ENCODE results near the gene FRMD1.

FRMD1 gene

GRCh38 chr6:168052291-168052891 is 26.6 kb downstream of the FRMD1 start:
- no peaks in the 10 kb centered on the region for H3K27me3 ChIP-seq (ENCODE audit: insufficient read depth, poor library complexity, severe bottlenecking)
- DNase-seq (ENCODE audit: low read depth in 1 of 2, low spot score in 1 of 2), result no peak
- H3K4me3 ChIP-seq (replicated peaks; ENCODE audit: insufficient read depth, low read length), result no peak overlapping the region
- TF ChIP-seq SPI1 (IDR thresholded peaks at IDR 0.05; ENCODE audit: borderline replicate concordance, low read depth) (no peak), POLR2AphosphoS5 (IDR thresholded peaks at IDR 0.05; ENCODE audit: low read depth) (no peak), GABPA (IDR thresholded peaks at IDR 0.05; ENCODE audit: low read depth) (no peak)
- TF ChIP-seq, protein P1, sequence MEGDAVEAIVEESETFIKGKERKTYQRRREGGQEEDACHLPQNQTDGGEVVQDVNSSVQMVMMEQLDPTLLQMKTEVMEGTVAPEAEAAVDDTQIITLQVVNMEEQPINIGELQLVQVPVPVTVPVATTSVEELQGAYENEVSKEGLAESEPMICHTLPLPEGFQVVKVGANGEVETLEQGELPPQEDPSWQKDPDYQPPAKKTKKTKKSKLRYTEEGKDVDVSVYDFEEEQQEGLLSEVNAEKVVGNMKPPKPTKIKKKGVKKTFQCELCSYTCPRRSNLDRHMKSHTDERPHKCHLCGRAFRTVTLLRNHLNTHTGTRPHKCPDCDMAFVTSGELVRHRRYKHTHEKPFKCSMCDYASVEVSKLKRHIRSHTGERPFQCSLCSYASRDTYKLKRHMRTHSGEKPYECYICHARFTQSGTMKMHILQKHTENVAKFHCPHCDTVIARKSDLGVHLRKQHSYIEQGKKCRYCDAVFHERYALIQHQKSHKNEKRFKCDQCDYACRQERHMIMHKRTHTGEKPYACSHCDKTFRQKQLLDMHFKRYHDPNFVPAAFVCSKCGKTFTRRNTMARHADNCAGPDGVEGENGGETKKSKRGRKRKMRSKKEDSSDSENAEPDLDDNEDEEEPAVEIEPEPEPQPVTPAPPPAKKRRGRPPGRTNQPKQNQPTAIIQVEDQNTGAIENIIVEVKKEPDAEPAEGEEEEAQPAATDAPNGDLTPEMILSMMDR (IDR thresholded peaks at IDR 0.05; ENCODE audit: insufficient read depth, low read length), result no peak
- TF ChIP-seq, protein P2, sequence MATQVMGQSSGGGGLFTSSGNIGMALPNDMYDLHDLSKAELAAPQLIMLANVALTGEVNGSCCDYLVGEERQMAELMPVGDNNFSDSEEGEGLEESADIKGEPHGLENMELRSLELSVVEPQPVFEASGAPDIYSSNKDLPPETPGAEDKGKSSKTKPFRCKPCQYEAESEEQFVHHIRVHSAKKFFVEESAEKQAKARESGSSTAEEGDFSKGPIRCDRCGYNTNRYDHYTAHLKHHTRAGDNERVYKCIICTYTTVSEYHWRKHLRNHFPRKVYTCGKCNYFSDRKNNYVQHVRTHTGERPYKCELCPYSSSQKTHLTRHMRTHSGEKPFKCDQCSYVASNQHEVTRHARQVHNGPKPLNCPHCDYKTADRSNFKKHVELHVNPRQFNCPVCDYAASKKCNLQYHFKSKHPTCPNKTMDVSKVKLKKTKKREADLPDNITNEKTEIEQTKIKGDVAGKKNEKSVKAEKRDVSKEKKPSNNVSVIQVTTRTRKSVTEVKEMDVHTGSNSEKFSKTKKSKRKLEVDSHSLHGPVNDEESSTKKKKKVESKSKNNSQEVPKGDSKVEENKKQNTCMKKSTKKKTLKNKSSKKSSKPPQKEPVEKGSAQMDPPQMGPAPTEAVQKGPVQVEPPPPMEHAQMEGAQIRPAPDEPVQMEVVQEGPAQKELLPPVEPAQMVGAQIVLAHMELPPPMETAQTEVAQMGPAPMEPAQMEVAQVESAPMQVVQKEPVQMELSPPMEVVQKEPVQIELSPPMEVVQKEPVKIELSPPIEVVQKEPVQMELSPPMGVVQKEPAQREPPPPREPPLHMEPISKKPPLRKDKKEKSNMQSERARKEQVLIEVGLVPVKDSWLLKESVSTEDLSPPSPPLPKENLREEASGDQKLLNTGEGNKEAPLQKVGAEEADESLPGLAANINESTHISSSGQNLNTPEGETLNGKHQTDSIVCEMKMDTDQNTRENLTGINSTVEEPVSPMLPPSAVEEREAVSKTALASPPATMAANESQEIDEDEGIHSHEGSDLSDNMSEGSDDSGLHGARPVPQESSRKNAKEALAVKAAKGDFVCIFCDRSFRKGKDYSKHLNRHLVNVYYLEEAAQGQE (IDR thresholded peaks at IDR 0.05; ENCODE audit: insufficient replicate concordance, low read depth), result no peak
- no peak overlapping the region for H3K27ac ChIP-seq (replicated peaks)

- H3K4me3 ChIP-seq (replicated peaks; ENCODE audit: insufficient read depth, low read length), result no peak overlapping the region
- H3K27ac ChIP-seq (replicated peaks), result no peak overlapping the region
- no peak for DNase-seq (ENCODE audit: low read depth in 1 of 2, low spot score in 1 of 2)
- no peaks in the 10 kb centered on the region for H3K27me3 ChIP-seq (ENCODE audit: insufficient read depth, poor library complexity, severe bottlenecking)
- TF ChIP-seq, protein P2 (IDR thresholded peaks at IDR 0.05; ENCODE audit: insufficient replicate concordance, low read depth), result no peak
- TF ChIP-seq GABPA (IDR thresholded peaks at IDR 0.05; ENCODE audit: low read depth), result no peak
These were observed 27.4 kb downstream of the FRMD1 start for GRCh38 chr6:168051648-168052047.

DNA sequence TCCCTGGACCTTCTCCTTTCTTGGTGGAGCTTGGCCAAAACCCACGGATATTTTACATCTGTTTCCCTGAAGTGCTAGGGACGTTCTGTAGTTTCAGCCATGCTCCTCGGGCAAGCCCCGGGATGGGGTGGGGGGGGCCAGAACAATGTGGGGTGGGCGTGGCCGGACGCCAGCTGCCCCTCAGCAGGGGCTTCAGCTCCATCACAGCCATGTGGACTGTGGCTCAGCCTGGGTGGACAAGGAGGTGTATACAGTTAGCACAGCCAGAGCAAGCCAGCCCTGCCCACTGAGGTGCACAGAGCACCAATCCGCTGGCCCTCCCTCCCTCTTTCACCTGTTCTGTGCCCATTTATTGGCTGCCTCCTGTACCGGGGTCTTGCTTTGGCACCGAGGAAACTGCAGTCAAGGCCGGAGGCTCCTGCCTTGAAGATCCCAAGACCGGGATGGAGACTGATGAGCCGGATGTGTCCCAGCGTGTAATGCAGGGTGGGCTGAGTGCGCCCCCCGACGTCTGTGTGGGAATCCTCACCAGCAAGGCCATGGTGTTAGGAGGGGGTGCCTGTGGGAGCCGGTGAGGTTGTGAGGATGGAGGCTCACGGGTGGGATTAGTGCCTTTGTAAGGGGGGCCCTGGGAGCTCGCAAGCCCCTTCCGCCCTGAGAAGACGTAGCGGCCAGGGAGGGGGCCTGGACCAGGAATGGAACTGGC is 28.0 kb downstream of the FRMD1 start:
- Histone ChIP-seq H3K27ac (replicated peaks) (no peak overlapping the region), H3K4me3 (replicated peaks; ENCODE audit: insufficient read depth, low read length) (no peak overlapping the region), H3K27me3 (ENCODE audit: insufficient read depth, poor library complexity, severe bottlenecking) (no peaks in the 10 kb centered on the region)
- TF ChIP-seq SPI1 (IDR thresholded peaks at IDR 0.05; ENCODE audit: borderline replicate concordance, low read depth), result no peak
- TF ChIP-seq, protein P1 (IDR thresholded peaks at IDR 0.05; ENCODE audit: insufficient read depth, low read length), result no peak
- no peak for TF ChIP-seq GABPA (IDR thresholded peaks at IDR 0.05; ENCODE audit: low read depth)
- TF ChIP-seq, protein P2 (IDR thresholded peaks at IDR 0.05; ENCODE audit: insufficient replicate concordance, low read depth), result no peak
- TF ChIP-seq POLR2AphosphoS5 (IDR thresholded peaks at IDR 0.05; ENCODE audit: low read depth), result no peak
- DNase-seq (ENCODE audit: low read depth in 1 of 2, low spot score in 1 of 2), result no peak
